ENCODE data around the gene GNPTAB.

GNPTAB gene

GRCh38 chr12:101713930-101714329, 116.8 kb downstream of the GNPTAB start:
- TF ChIP-seq CTCF (IDR thresholded peaks at IDR 0.05; ENCODE audit: low read length, missing control alignments) = no peak
- DNase-seq (ENCODE audit: low read depth) = no peak
- no peak overlapping the region for H3K4me3 ChIP-seq (replicated peaks; ENCODE audit: low read depth, low read length)

- TF ChIP-seq CTCF (IDR thresholded peaks at IDR 0.05; ENCODE audit: low read length, missing control alignments) = no peak
- DNase-seq (ENCODE audit: low read depth) = no peak
- H3K4me3 ChIP-seq (replicated peaks; ENCODE audit: low read depth, low read length) = no peak overlapping the region
Observed at GRCh38 chr12:101713059-101713682, 117.6 kb downstream of the GNPTAB start.

- TF ChIP-seq CTCF (IDR thresholded peaks at IDR 0.05; ENCODE audit: low read length, missing control alignments) = no peak
- no peak for DNase-seq (ENCODE audit: low read depth)
- no peak overlapping the region for H3K4me3 ChIP-seq (replicated peaks; ENCODE audit: low read depth, low read length)
Observed at GRCh38 chr12:101710288-101710687, 120.5 kb downstream of the GNPTAB start.

- no peak overlapping the region for H3K4me3 ChIP-seq (replicated peaks; ENCODE audit: low read depth, low read length)
- DNase-seq (ENCODE audit: low read depth) = peak; percentile 11
- TF ChIP-seq CTCF (IDR thresholded peaks at IDR 0.05; ENCODE audit: low read length, missing control alignments) = no peak
Observed at GRCh38 chr12:101707131-101707782, 123.5 kb downstream of the GNPTAB start.

GRCh38 chr12:101706403-101706802, 124.4 kb downstream of the GNPTAB start:
- TF ChIP-seq CTCF (IDR thresholded peaks at IDR 0.05; ENCODE audit: low read length, missing control alignments) = no peak
- no peak overlapping the region for H3K4me3 ChIP-seq (replicated peaks; ENCODE audit: low read depth, low read length)
- DNase-seq (ENCODE audit: low read depth) = no peak

- DNase-seq (ENCODE audit: low read depth) = no peak
- no peak for TF ChIP-seq CTCF (IDR thresholded peaks at IDR 0.05; ENCODE audit: low read length, missing control alignments)
Observed at GRCh38 chr12:101703487-101703886, 127.3 kb downstream of the GNPTAB start.

More at GRCh38 chr12:101703487-101703886, 127.3 kb downstream of the GNPTAB start:
- no peak overlapping the region for H3K4me3 ChIP-seq (replicated peaks; ENCODE audit: low read depth, low read length)
